Bronchial epithelial cell (primary cell): Measurements from ENCODE around the gene BUB3. TPM values are rescaled to one million over a fixed set of nuclear protein-coding genes. Genes with fewer than 3 reads are reported as not detected.

Source experiments
- DNase-seq: peaks from one replicate; pipeline ENCODE4 v3.0.0-alpha.2; 2010; ENCODE audit warnings: low read depth
- FAIRE-seq: peaks from 2 replicates; lab custom pipeline; 2011; peaks lifted over from hg19 to GRCh38; lab: Jason Lieb, UNC
- H3K27me3 ChIP-seq: 2 replicates; pipeline ENCODE4 v1.5.1; 2011; ENCODE audit warnings: low read length; ENCODE audit not compliant: control insufficient read depth, insufficient read depth
- H3K36me3 ChIP-seq: 2 replicates; pipeline ENCODE4 v1.5.1; 2011; ENCODE audit warnings: low read length; ENCODE audit not compliant: control insufficient read depth, insufficient read depth
- H3K4me3 ChIP-seq: 2 replicates; pipeline ENCODE4 v1.5.1; 2011; ENCODE audit warnings: mild to moderate bottlenecking, low read depth, low read length, control low read depth
- total RNA-seq: library from RNA; depleted of rRNA; stranded (reverse); fragments of >200 nt; gene quantifications from 2 replicates; pipeline ENCODE4 v1.2.1, GENCODE V29; 2014
- TF ChIP-seq, protein P1 (sequence below): IDR thresholded peaks from 2 replicates; pipeline ENCODE4 v1.5.1; 2011; ENCODE audit warnings: mild to moderate bottlenecking, moderate library complexity, low read length, control low read depth, inconsistent platforms; ENCODE audit not compliant: insufficient read depth, severe bottlenecking

Gene BUB3
- total RNA-seq, 1 donor from 2014 or later = 143 TPM

DNA sequence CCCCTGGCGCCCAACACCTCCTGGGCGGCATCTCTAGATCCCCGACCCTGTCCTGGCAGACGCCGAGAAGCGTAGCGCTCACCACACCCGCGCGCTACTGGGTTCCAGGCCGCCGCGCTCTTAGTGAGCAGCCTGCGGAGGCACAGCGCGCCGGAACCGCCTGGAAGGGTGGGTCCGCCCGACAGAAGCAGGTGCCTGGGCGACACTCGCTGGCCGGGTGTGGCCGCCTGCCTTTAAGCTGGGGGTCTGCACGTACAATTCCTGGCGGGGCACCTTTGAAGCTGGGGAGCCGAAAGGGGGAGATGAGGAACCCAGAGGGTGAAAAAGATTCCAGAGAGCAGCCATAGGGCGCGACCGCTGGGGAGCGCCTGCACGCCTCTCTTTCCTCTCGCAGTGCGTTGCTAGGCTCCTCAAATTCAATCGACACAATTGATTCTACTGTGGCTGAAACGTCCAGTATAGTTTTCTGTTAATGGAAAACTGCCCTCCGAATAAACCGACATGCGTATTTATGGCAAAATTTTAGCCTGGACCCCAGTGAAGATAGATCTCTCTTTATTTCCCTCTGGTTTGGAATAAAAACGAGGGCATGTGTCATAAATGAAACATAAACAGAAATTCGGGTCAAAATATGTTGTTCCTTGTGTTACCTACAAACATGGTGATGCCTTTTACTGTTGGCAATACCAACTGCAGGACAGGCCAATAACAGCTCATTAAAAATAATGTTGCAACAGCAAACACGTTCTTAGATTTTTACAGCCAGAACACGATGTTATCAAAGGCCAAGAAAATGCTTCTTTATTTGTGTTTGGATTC, 13.8 kb upstream of the BUB3 start:
- no peaks in the 10 kb centered on the region for H3K36me3 ChIP-seq
- DNase-seq = no peak
- TF ChIP-seq, protein P1, sequence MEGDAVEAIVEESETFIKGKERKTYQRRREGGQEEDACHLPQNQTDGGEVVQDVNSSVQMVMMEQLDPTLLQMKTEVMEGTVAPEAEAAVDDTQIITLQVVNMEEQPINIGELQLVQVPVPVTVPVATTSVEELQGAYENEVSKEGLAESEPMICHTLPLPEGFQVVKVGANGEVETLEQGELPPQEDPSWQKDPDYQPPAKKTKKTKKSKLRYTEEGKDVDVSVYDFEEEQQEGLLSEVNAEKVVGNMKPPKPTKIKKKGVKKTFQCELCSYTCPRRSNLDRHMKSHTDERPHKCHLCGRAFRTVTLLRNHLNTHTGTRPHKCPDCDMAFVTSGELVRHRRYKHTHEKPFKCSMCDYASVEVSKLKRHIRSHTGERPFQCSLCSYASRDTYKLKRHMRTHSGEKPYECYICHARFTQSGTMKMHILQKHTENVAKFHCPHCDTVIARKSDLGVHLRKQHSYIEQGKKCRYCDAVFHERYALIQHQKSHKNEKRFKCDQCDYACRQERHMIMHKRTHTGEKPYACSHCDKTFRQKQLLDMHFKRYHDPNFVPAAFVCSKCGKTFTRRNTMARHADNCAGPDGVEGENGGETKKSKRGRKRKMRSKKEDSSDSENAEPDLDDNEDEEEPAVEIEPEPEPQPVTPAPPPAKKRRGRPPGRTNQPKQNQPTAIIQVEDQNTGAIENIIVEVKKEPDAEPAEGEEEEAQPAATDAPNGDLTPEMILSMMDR = peak; percentile 29
- H3K4me3 ChIP-seq = no peak overlapping the region
- FAIRE-seq = no peak
- H3K27me3 ChIP-seq = peaks cover 87% of the 10 kb centered on the region

DNA sequence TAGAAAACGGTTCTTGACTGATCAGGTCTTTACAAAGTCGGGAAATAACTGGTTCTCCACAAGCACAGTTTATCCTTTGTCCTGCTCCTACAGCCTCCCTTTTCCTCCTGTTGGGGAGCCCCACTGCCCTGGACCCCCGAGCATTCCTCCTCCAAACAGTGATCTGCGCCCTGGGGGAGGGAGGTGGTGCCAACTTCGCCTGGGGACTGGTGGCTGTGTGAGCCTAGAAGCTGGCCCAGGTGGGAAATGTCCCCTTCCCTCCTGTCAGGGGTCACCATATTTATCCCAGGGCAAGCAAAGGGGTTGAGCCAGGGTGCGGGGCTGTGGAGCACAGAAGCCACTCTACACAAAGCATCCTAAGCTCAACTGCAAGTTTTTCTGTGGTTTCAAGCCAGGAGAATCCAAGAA, 13.2 kb upstream of the BUB3 start:
- DNase-seq = no peak
- no peaks in the 10 kb centered on the region for H3K36me3 ChIP-seq
- TF ChIP-seq, protein P1 = no peak
- H3K27me3 ChIP-seq = peaks cover 89% of the 10 kb centered on the region
- FAIRE-seq = no peak
- no peak overlapping the region for H3K4me3 ChIP-seq

DNA sequence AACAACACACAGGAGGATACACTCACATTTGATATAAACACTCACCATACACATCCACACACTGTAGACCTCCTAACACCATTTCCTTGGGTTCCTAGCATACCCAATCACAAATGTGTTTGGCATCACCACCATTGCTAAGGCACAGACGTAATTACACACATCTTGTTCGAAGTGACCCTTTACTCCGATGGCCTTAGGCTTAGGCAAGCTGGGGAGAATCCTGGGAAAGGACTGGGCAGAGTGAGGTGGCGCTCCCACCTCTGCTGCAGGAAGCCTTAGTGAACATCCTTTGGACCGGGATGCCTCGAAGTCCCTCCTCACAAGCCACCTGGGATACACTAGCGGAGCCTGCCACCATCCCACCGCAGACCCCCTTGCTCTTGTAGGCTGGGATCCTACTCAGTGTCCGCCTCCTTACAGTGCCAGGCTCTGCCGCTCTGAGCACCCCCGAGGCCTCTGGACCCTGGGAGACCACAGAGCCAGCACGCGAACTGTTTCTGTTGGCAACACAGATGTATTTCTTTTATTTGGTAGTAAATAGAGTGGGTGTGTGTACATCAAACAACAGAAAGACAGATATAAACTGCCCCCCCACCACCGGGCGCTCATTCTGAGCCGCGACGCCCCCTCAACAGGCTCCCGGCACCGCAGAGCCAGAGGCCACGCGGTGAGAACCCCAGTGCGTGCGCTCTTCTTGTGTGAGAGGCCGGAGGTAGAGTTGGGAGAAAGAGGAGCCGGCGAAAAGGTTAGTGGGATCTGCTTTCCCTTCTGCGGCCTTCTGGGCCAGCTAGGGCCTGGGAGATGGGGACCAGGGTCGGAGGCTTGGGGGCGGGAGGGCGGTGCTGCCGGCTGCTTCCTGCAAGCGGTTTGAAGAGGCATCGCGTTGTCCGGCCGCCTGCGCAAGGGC, 12.2 kb upstream of the BUB3 start:
- Histone ChIP-seq H3K27me3 (peaks cover 89% of the 10 kb centered on the region), H3K36me3 (no peaks in the 10 kb centered on the region), H3K4me3 (no peak overlapping the region)
- TF ChIP-seq, protein P1 = no peak
- DNase-seq (no peak), FAIRE-seq (peak; percentile 62)

DNA sequence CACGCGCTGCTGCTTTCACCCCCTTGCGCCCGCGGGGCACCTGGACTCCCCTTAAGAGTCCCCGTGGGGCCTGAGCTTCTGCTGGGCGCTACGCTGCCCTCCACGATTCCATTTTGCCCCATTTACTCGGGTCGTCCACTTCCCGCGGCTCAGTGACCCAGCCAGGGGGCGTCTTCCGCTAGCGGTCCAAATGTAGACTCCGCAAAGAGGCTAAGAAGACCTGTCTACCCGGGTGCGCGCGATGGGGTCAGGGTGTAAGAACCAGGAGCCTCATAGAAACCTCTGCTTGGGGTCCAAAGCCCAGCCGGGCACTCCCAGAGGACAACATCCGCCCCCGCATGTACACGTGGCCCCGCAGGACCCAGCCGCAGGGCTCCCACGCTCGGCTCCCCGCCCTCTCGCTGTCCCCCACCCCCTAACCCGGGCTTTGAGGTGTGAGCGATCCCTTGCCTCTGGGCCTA, 11.5 kb upstream of the BUB3 start:
- DNase-seq (no peak), FAIRE-seq (no peak)
- no peak overlapping the region for H3K4me3 ChIP-seq
- TF ChIP-seq, protein P1 = no peak
- H3K36me3 ChIP-seq = no peaks in the 10 kb centered on the region
- H3K27me3 ChIP-seq = peaks cover 90% of the 10 kb centered on the region

DNA sequence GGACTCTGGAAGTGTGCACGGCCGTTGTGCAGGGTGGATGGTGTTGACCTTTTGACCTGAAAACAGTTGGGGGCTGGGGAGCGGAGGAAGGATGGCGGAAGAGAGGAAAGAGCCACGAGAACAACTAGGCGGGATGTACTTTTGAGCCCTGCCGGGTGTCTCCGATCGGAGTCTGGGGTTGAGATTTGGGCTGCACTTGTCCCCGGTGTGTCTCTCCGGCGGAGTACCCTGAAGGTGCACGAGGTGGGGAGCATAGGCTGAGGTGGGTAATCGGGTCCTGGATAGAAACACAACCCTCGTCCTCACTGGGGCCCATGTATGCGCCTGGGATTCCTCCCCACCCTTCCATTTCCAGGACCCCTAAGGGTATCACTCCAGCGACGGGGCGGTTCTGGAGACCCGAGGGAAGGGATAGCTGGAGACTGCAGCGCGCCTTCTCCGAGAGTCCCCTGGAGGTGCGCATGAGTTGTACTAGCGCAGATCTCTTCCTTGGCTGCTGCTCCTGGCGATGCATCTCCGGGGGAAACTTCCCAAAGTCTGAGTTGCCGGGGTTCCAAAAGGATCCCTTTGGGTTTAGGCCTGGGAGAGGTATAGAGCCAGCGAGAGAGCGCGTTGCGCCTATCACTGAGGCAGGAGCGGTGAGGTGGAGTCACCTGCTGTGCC, 10.9 kb upstream of the BUB3 start:
- Histone ChIP-seq H3K27me3 (peaks cover 88% of the 10 kb centered on the region), H3K36me3 (no peaks in the 10 kb centered on the region), H3K4me3 (no peak overlapping the region)
- TF ChIP-seq, protein P1 = no peak
- FAIRE-seq (no peak), DNase-seq (no peak)
